HS-5 (cell line): ENCODE data around the gene MYBPH.

Experiments used
- DNase-seq: peaks from one replicate; pipeline ENCODE4 v3.0.0-alpha.2; 2012; ENCODE audit warnings: low read depth

The MYBPH gene

DNA sequence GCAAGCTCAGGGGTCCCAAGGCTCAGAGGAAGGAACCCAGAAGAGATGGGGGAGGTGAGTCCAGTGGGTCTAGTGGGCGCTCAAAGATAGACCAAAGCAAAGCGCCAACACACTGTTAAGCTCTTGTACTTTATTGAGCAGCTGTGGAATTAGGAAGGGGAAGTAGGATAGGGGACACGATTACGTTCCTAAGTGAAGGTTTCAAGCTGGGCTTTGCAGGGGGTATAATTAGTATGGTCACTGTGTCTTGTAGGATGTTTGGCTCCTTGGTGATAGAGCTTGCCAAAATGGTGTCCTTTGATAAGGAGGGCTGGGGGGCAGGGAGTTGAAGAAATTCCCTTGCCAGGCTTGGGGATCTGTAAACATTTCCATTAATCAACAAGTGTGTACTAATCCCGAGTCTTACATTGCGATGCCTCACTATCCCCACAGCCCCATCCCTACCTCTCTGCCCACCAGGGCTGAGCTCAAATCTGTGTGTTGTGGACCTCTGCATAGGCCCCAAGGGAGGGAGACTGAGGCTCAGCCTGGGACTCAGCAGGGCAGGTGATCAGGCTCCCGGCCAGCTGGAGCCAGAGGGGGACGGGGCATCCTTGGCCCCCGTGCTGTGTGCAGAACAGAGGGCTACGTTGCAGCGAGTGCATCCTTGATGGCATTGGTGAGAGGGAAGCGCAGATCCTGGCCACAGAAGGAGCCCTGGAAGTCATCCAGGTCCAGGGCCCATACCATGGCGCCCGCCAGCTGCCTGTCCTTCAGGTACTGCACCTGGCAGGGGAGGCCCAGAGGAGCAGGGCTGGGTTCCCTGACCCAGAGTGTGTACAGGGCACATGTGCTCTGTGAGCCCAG lies 3.4 kb upstream of the MYBPH start:
- DNase-seq = no peak

DNA sequence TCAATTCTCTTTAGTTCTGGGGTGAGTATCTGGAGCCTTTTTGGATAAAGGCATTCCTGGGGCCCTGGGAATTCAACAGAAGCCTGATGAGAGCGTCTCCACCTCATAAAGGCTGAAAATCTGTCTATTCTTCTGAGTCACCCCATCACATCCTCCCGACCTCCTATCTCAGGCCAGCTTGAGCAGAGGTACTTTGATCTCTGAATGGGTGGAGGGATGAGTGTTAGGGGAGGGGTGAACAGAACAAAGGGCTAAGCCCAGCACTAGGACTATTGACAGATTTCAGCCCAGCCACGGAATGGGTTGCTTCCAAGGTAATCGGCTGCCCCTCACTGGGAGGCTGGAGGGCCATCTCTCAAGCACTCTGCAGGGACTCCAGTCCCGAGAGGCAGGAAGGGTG lies 2.5 kb upstream of the MYBPH start:
- no peak for DNase-seq

GRCh38 chr1:203177470-203178039 lies 1.9 kb upstream of the MYBPH start:
- DNase-seq = peak; percentile 38

DNA sequence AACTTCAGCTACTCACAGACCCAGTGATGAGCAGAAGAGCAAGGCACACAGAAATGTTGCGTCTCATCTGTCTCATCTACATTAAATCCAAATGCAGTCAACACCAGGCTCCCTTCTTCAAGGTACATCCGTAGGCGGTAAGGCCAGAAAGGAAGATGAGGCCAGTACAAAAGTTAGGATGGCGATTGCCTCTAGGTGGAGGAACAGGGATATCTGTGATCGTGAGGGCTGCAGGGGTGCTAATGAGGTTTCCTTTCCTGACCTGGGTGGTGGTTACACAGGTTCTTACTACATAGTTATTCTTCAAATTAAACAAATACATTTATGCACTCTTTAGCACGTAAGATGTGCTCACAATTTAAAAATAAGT lies 1.4 kb upstream of the MYBPH start:
- no peak for DNase-seq

DNA sequence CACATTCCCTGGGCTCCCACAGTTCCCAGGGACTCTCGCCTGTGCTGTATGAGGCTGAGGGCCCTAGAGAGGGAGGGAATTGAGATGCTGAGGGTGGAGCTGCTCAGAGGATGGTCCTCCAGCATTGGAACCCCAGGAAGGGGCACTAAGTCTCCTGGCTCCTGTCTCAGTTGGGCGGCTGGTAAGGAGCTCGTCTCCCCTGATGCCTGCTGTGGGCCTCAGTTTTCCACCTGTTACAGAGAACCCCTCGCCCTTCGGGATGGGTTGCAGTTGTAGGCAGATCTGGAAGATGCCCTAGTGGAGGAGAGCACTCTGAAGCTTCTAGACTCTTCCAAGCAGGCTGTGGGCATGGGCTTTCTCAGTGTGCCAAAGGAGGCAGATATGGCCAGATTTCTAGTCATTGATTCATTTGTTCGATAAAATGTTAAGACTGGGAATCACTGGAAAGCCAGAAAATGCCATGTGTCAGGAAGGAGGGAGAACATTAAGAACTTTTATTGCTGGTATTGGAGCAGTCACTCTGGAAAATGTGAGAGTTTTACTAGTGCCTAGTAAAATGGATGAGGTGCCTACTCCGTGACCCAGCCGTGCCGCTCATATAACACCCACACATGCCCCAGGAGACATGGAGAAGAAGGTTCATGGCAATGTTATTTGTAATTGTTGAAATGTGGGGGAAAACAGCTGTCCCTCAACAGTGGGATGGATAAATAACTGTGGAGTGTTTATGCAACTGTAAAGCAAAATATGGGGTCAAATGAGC lies 828 bp upstream of the MYBPH start:
- DNase-seq = no peak

- DNase-seq = no peak
These were observed 208 bp upstream of the MYBPH start for GRCh38 chr1:203175827-203176241.

- DNase-seq = no peak
These were observed 1.2 kb downstream of the MYBPH start for GRCh38 chr1:203174324-203174985.

GRCh38 chr1:203173566-203173965 lies 2.1 kb downstream of the MYBPH start:
- no peak for DNase-seq

- no peak for DNase-seq
These were observed 2.5 kb downstream of the MYBPH start for GRCh38 chr1:203173011-203173555.

DNA sequence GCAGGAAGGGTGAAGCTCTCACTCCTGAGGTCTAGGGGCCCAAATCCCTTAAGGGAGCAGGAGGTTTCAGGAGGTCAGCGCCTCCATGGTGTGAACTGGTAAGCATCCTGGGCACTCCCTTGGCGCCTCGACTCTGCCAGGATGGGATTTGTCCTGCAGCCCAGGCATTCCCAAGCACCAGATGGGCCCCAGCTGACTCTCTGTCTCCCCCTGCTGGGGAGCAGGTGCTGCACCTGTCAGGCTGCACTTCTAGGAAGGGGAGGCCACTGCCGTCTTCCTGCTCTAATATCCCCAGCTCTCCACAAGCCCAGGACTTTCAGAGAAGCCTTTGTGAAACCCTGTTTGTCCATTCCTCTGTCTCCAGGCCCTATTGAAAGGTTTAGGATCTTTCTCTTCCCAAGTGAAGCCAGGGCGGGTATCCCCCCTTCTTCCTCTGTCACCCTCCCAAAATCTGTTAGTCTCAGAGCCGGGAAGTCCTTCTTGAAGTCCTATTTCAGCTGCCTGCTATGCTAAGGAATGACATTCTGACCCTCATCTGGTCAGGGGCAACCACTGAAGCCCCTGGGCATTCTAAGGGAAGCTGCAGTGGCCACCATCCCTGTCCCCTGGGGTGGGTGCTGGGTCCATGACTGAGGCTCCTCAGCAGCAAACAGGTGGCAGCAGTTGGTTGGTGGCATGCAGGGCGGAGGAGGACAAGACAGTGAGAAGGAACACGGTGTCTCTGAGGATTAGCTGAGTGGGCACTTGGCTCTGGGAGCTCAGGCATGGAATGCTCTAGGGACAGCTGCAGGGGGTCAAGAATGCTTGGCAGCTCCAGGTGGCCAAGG lies 3.2 kb downstream of the MYBPH start:
- DNase-seq = no peak

DNA sequence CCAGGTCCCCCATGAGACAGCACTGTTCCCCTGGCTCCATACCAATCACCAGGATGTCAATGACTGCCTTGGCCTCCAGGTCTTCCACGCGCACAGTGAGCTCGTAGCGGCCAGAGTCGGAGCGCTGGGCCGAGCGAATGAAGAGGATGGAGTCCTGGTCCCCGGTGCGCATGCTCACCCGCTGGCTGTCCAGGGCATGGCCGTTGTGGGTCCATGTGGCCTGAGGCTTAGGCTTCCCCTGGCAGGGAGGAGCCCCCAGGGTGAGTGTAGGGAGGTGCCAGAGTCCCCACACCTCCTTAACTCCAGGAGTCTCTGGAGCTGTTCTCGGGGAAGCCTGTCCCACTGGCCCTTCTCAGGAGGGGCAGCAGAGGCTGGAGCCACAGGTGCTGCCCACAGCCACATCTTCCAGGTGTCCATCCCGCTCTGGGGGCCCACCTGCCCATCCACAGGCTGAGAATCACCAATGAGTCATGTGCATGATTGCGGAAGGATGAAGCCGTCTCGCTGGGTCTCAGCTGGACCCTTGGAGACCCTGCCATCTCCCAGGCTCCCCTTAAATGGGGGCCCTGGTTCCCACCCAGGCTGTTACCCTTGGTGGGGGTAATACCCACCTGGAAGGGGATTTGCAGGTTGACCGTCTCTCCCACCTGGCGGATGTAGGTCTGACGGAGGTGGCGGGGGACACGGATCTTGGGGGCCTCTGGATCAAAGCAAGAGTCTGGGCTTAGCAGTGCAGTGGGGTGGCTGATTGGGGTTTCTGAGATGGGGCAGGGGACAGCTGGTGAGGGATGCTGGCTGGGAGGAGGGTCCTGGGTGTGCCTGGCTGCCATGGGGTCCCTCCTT lies 4.1 kb downstream of the MYBPH start:
- no peak for DNase-seq

GRCh38 chr1:203170625-203171330 lies 4.8 kb downstream of the MYBPH start:
- no peak for DNase-seq

GRCh38 chr1:203169770-203170520 lies 5.7 kb downstream of the MYBPH start:
- DNase-seq = no peak

DNA sequence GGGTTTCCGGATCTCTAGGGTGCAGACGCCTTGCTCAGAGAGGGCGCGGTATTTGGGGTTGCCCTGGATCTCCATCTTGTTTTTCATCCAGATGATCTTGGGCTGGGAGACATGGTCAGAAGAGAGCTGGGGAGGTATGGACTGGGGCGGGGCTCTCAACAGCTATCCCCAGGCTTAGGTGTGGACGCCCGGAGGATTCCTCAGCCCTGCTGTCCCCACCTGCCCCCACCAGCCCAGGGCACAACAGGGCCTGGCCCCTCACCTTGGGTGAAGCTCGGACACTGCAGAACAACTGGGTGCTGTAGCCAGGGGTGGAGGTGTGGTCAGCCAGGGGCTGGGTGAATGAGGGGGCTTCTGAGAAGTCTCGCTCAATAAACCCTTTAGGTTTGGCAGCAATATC lies 6.6 kb downstream of the MYBPH start:
- DNase-seq = no peak

- DNase-seq = no peak
These were observed 7.3 kb downstream of the MYBPH start for GRCh38 chr1:203168256-203168786.

- DNase-seq = no peak
These were observed 7.8 kb downstream of the MYBPH start for GRCh38 chr1:203167913-203168200.

GRCh38 chr1:203167026-203167912 lies 8.4 kb downstream of the MYBPH start:
- no peak for DNase-seq
